SH-SY5Y (cell line): Measurements from ENCODE around the gene PTCRA.

ENCODE experiments used
- GATA2 ChIP-seq: IDR thresholded peaks from 2 replicates; pipeline ENCODE4 v1.6.1; 2011; ENCODE audit warnings: mild to moderate bottlenecking, low read depth, low read length
- GATA3 ChIP-seq: IDR thresholded peaks from 2 replicates; pipeline ENCODE4 v1.6.1; 2011; ENCODE audit warnings: low read depth, mild to moderate bottlenecking, low read length, moderate library complexity

Gene PTCRA

DNA sequence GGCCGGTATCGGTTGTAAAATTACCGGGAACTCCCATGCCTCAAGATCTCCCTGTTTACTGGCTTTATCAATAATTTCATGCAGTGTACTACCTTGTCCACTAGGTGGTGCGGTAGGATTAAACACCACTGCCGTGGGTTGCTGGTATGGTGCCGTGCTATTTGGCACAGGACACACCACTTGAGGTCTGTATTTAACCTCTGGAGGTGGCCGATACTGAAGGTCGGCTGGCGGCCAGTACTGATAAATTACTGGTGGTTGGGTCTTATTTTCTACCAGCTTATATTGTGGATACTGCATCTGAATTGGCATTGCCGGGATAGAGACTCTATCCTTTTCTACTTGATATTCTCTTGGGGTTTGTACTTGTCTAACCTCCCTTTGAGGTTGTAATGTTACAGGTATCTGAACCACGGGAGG is 14.3 kb upstream of the PTCRA start:
- no peak for TF ChIP-seq GATA3
- TF ChIP-seq GATA2 = no peak

DNA sequence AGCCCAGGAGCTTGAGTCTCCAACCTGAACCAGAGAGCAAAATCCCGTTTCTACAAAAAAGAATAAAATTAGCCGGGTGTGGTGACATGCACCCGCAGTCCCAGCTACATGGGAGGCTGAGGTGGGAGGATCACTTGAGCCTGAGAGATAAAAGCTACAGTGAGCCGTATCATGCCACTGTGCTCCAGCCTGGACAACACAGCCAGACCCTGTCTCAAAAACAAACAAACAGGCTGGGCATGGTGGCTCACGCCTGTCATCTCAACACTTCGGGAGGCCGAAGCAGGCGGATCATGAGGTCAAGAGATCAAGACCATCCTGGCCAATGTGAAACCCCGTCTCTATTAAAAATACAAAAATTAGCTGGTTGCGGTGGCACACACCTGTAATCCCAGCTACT is 11.4 kb upstream of the PTCRA start:
- TF ChIP-seq GATA2 (no peak), GATA3 (no peak)

DNA sequence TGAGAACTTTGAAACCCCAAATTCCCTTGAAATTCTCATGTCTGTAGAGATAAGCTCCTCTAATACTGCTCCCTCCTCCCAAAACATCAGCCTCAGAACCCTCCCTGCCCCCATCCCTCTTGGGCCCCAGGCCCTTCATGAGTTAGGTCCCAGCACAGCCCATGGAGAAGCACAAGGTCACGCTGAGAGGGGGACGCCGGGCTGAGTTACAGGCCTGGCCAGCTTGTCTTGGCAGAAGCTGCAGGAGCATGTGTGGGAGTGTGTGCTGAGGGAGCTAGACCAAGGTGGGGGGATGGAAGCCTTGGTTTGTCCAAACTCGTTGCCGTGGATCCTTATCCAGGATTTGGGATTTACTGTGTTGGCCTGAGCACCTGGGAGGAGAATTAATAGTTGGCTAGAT is 8.5 kb upstream of the PTCRA start:
- TF ChIP-seq GATA3 (no peak), GATA2 (no peak)

DNA sequence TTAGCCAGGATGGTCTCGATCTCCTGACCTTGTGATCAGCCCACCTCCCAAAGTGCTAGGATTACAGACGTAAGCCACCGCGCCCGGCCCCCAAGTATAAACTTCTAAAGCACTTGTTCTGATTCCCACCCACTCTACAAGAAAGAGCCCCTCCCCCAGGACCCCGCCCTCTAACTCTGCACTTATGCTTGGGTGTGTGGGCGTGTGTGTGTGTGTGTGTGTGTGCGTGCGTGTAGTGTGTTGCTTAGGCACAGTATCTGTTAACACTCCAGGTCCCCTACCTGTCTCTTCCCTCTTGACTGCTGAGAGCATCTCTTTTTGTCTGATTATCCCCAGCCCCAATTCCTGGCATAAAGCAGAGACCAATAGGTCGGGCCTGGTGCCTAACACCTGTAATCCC is 6.0 kb upstream of the PTCRA start:
- TF ChIP-seq GATA3 (no peak), GATA2 (no peak)

DNA sequence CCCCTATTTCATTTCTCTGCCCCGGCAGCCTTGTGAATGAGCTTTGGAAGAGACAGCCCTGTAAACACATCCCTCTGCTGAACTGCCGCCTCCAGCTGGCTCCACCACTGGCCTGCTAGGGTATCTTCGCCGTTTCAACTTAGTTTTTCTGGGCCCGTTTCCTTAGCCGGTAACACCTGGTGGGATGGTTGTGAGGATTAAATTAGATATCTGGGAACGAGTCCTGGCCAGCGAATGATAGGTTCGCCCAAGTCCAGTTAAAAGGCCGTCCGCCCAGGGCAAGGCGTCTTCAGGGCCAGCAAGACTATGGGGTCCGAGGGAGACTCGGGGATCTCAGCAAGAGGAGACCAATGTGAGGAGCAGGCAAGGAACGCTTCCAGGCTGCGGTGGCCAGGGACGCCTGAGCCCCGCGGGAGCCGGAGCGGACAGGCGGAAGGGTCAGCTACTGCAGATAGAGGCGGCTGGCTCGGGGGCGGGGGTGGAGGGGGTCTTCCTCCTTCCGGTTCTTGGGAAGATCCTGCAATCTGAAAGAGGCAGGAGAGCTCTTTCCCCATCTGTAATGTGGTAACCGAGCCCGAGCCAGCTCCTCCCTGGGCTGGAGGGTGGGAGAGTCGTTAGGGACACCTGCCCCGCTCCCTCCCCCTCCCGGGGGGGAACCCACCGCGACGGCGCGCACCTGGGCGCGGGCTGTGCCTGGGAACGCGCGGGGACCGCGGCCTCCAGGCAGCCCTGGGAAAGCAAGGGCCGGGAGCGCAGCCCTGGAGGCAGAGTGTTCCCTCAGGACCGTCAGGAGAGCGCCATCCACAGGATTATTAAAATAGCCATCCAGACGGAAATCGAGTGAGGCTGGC is 4.5 kb upstream of the PTCRA start:
- TF ChIP-seq GATA3 = no peak
- TF ChIP-seq GATA2 = no peak

DNA sequence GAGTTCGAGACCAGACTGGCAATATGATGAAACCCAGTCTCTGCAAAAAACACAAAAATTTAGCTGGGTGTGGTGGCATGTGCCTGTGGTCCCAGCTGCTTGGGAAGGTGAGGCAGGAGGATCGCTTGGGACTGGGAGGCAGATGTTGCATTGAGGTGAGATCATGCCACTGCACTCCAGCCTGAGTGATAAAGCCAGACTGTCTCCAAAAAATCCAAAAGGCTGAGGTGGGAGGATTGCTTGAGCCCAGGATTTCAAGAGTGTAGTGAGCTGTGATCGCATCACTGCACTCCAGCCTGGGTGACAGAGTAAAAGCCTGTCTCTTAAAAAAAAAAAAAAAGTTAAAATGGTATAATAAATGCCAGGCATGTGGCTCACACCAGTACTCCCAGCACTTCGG is 1.3 kb upstream of the PTCRA start:
- TF ChIP-seq GATA2 = no peak
- no peak for TF ChIP-seq GATA3

DNA sequence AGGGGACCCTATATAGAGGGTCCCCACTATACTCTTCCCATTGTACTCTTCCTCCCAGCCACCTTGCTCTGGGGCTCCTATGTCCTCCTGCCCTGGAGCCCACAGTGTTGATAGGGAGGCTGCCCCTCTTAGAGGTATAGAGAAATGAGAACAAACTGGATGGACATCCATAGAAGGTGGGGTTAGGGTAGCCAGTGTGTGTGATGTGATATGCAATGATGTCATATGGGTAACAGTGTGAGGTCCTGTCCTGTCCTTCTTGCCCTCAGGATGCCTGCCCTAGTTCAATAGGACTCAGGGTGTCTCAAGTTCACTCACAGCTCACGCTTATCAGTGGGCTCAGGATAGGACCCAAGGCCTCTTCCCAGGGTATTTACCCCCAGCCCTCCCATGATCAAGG is 435 bp downstream of the PTCRA start:
- no peak for TF ChIP-seq GATA2
- TF ChIP-seq GATA3 = no peak

DNA sequence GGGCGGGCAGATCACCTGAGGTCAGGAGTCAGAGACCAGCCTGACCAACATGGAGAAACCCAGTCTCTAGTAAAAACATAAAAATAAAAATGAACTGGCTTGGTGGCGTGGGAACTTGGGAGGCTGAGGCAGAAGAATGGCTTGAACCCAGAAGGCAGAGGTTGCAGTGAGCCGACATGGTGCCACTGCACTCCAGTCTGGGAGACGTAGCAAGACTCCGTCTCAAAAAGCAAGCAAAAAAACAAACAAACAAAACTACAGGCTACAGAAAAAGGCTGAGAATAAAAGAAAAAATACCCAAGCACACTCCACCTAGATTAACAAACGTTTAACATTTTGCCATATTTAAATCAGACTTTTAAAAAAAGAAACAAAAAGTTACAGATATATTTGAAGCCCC is 5.9 kb downstream of the PTCRA start:
- TF ChIP-seq GATA3 (no peak), GATA2 (no peak)

DNA sequence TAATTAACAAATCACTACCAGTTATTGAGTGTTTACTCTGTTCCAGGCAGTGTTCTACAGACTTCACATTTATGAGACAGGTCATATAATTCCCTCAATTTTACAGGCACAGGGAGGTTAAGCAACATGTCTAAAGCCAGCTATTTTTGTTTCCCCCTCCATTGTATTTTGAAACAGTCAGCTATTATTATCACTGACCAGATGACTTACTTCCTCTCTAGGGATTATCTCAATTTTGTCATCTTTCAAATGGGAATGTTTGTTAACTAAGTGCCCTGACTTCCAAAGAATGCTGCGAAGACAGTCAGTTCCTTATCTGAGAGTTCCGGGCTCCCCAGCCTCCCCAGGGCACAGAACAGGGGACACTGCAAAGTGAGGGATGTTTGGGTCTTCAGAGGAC is 7.8 kb downstream of the PTCRA start:
- no peak for TF ChIP-seq GATA3
- no peak for TF ChIP-seq GATA2

DNA sequence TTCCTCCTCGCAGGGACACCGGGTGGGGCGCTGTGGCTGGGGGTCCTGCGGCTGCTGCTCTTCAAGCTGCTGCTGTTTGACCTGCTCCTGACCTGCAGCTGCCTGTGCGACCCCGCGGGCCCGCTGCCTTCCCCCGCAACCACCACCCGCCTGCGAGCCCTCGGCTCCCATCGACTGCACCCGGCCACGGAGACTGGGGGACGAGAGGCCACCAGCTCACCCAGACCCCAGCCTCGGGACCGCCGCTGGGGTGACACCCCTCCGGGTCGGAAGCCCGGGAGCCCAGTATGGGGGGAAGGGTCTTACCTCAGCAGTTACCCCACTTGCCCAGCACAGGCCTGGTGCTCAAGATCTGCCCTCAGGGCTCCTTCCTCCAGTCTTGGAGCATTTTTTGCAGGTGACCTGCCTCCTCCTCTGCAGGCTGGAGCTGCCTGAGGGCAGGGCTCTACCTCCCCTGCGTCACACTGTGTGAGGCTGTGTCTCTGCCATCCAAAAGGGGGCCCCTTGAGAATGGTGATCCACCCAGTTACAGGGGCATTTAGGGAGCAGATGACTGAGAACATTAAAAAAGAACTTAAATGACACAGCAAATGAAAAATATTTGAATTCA is 9.5 kb downstream of the PTCRA start:
- TF ChIP-seq GATA2 = no peak
- no peak for TF ChIP-seq GATA3

DNA sequence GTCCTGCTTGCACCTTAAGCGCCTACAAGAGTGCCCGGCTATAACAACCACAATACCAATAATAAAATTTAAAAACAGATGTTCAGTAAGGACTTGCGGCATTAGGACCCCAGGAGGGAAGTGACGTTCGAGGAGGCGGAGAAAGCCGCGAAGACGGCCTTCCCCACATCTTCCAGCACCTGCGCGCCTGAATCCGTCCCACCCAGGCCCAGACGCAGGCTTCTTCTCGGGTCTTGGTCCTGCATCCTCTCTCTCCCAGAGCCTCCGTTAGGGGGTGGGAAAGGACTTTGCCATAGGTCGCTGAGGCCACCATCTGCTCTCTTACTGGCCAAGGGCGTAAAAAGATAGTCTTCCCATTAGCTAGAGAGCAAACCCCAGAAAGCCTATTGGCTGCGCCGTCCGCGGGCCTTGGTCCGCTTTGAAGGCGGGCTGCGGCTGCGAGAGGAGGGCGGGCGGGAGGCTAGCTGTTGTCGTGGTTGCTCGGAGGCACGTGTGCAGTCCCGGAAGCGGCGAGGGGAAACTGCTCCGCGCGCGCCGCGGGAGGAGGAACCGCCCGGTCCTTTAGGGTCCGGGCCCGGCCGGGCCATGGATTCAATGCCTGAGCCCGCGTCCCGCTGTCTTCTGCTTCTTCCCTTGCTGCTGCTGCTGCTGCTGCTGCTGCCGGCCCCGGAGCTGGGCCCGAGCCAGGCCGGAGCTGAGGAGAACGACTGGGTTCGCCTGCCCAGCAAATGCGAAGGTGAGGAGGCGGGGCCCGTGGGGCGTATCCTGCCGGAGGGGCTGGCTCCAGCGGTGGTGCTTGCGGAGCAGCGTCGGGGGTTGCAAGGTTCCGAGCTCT is 13.3 kb downstream of the PTCRA start, which contains the start of gene CNPY3:
Gene CNPY3, plus strand, starts transcription at position 495 of the 835 bp plus-strand sequence. Its CDS starts 91 bp downstream, at position 586.
- TF ChIP-seq GATA2 (no peak), GATA3 (no peak)

DNA sequence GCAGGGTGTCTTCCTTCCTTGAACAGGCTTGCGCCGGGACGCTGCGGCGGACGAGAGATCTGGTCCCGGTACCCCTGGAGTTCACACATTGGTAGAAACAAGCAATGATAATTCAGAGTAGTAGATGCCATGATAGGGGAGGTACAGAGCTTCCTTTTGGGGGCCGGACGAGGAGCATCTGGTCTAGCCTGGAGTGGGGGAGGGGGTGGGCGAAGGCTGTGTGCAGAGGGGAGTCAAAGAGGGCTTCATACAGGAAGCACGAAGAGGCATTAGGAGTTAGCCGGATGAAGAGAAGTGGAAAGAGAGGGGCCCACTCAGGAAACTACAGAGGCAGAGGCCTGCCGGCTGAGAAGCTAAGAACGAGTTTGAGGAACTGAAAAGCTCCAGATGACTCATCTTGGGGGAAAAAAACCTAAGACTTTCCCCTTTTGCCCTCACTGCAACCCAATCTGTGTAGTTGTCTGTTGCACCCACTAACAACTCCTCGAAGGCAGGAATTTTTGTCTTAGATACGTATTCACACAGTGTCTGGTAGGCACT is 14.0 kb downstream of the PTCRA start:
- TF ChIP-seq GATA3 = no peak
- TF ChIP-seq GATA2 = no peak

DNA sequence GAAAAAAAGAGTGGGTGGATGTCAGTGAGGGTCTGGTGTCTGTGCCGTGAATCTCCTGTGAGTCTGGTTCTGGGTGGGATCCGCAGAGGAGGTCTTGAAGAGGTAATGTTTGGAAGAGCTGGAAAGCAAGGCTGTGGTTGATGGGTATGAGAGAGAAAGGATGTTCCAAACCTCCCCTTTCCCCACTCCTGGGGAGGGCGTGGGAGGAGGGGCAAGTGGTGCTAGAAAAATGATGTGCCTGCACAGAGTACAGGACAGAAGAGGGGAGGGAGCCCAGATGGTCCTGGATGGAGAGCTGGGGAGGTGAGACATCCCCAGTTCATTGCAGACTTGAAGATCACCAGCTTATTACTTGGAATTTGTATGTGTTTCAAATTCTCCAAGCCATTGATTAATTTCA is 16.6 kb downstream of the PTCRA start:
- no peak for TF ChIP-seq GATA3
- no peak for TF ChIP-seq GATA2

DNA sequence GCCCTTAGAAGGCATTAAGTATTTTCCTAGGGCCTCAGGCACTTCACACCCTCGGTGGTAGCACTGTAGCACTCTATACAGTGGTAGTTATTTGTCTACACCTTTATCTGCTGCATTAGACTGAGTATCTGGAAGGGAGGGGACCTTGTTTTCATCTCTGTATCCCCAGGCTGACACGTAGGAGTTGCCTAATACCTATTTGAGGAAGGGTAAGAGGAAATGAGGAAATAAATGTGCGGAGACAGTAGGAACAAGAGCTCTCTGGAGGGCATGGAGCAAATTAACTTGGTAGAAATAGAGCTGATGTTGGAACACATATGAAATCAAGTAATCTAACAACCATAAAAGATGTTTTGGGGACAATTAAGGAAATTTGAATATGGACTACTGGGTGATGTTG is 17.4 kb downstream of the PTCRA start:
- TF ChIP-seq GATA3 (no peak), GATA2 (no peak)
